ENCODE data around the gene TIAM2.
"Not testable (repeated sequence)": the region's sequence is repeated elsewhere in the genome, so short reads cannot be mapped to it uniquely, and the experiment has no call there.

The TIAM2 gene

GRCh38 chr6:155212616-155213380 is 217.7 kb downstream of the TIAM2 start:
- DNase-seq: no peak

- no peak for DNase-seq
Observed at GRCh38 chr6:155213611-155214372, 218.7 kb downstream of the TIAM2 start.

- DNase-seq: no peak
Observed at GRCh38 chr6:155215906-155216305, 220.8 kb downstream of the TIAM2 start.

DNA sequence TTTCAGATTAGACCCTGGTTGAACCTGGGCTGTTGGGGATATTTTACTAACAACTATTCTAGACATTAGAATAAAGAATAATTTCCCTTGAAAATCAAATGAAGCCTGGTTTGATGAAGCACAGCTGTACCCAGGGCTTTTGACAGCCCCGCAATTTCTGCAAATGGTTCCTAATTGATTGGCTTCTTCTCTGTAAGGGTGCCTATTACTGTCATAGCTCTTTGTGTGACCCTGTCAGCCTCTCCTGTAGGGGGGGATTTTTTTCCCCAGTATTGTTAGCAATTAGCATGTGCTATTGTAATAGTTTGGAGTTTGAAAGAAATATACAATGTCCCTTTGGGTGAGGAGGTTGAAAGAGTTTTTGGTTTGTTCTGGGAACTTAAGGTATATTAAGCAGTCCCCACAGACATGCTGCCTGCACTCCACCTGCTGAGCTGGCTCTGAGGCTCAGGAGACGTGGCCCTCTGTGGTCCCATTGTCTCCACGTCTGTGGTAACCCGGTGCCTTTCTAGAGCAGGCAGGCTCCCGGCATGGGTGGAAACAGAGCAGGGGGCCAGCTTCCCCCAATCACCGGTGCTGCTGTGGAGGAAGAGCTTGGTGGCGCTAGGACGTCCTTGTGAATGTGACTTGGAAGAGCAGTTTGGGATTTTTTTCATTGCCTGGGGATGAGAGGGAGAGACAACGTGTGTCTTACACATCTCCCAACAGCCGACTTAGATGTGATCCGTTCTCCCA is 221.4 kb downstream of the TIAM2 start:
- DNase-seq: no peak

DNA sequence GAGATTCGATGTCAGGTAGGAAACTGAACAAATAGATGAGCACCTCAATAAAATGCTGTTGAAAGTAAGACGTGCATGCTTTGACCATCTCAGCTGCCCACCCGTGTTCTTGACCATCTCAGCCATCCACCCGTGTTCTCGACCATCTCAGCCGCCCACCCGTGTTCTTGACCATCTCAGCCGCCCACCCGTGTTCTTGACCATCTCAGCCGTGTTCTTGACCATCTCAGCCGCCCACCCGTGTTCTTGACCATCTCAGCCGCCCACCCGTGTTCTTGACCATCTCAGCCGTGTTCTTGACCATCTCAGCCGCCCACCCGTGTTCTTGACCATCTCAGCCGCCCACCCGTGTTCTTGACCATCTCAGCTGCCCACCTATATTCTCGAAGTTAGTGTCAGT is 223.6 kb downstream of the TIAM2 start:
- DNase-seq: not testable (repeated sequence)

- DNase-seq: no peak
Observed at GRCh38 chr6:155219299-155219698, 224.2 kb downstream of the TIAM2 start.

- DNase-seq: no peak
Observed at GRCh38 chr6:155219858-155220301, 224.8 kb downstream of the TIAM2 start.

DNA sequence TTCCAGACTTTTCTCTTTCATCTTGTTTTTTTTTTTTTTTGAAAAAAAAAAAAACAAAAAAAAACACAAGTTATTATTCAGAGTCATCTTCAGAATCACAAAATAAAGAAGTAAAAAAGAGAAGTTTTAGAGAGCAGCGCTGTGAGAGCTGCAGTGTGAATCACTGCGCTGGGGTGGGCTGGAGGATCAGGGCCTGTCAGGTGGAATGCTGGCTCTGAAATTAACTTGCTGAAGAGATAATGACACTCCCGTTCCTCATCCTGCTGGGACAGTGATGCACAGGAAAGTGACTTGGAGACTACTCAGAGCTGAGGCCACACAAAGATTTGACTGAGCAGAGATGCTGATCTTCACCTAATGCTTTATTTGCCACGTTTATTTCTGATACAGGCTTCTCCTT is 226.0 kb downstream of the TIAM2 start:
- no peak for DNase-seq

DNA sequence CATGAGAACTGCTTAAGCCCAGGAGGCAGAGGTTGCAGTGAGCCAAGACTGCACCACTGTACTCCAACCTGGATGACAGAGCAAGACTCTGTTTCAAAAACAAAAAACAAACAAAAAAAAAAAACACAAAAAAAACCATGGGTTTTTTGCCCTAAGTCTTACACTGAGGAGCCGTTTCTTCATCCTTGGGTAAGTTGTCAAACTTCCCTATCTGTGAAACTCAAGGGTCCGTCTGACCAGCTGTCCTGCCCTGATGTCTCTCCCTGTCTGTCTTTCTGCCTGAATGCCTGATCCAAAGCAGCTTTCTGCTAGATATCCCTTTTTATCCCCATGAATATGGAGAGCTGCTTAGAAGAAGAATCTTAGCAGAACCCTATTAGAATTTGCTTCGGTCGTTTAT is 227.4 kb downstream of the TIAM2 start:
- DNase-seq: no peak

DNA sequence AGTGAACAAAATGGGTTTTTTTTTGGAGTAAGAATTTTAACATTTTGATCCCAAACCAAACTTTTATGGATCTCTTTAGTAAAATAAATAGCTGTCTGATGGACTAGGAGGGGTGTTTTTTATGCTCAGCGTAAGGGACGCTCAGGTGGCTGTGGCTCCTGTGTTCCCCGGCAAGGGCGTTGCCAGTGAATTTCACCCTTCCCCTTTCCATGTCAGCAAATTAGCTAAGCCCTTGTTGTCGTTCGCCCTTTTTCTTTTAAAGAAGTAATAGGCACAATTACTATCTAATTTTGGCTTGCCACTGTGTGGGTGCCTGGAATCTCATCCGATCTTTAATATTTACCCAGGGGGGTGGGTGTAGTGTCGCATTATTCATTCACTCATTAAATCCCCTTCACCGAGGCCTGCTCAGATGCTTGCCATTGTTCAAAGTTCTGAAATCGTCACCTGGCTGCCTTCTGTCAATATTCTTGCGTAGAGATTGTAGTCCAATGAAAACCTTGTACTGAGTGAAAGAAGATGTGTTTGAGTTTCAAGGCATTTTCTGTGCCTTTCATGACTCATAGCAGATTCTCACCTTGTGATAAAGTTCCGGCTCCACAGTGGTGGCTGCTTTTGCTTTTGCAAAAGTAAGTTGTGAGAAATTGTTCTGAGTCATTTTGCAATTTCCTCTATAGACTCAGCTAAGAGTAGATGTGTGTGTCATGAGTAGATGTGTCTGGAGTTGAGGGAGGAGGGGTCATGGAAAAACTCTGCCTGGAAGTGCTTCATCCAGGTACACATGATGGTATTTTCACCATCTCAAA is 228.7 kb downstream of the TIAM2 start:
- no peak for DNase-seq

DNA sequence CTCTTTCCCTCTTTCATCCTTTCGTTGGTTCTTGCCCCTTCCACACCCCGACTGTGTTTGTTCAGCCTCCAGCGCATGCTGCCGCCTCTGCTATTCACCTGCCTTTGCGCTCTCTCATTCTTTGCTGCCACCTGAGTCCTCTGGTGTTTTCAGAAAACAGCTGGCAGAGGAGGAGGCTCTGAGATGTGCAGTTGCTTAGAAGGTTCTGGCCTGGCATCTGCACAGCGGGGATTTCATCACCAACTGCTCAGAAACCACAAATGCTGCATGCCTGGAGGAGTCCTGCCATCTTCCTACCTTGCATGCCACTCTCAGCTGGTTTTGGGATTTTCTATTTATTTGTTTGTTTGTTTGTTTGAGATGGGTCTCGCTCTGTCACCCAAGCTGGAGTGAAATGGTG is 229.5 kb downstream of the TIAM2 start:
- DNase-seq: no peak

GRCh38 chr6:155227046-155227445 is 231.9 kb downstream of the TIAM2 start:
- DNase-seq: no peak

DNA sequence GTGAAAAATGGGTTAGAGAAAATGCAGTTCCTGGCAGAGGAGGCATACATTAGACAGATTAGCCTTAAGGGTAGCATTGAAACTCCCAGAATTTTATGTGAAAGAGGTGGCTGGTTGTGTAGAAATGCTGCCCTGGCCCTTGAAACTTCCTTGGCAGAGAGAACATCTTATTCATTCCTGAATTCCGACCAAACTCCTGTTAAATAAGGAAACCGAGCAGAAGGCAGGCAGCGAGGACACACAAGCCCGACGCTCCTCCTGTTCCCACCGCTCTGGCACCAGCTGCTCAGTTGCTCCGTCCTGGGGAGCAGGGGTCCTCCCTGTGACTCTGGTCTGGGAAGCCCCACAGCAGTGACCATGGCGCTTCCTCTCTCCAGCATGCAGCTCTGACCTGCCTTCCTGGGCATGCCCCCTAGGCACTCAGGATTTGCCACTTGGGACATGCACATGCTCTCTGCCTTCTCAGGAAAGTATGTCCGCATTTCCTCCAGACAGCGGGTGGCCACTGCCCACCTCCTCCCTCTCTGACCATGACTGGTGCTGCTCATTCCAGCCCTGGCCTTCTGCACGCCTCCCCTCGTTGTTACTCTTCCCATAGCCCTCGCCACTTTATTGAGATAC is 233.5 kb downstream of the TIAM2 start:
- no peak for DNase-seq

- DNase-seq: not testable (repeated sequence)
Observed at GRCh38 chr6:155230975-155231374, 235.9 kb downstream of the TIAM2 start.

DNA sequence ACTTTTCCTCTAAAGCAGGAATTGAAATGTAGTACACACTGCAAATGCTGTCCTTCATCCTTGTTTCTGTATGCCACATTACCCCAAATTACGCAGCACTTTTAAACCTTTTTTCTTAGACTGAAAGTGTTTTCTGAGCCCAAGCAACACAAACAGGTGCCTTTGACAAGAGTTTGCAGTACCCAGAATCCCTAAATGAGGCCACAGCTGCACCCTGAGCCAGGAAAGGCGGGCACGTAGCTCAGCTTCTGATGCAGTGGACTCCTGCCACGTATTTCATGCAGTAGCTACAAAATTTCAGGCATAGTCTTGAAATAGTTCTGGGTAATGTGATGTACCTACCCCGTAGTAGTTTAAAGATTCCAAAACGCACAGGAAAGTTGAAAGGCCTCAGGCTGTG is 237.7 kb downstream of the TIAM2 start:
- DNase-seq: no peak

DNA sequence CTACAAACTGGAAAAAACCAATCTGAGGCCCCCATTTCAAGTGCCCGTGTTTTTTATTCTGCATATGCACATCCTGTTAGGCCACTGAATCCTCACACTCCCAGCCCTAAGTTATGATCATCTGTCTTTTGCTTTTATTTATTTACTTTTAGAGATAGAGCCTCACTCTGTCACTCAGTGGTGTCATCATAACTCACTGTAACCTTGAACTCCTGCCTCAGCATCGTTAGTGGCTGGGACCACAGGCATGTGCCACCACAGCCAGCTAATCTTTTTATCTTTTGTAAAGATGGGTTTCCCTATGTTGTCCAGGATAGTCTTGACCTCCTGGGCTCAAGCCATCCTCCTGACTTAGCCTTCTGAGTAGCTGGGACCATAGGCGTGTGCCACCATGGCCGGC is 239.1 kb downstream of the TIAM2 start:
- DNase-seq: no peak

DNA sequence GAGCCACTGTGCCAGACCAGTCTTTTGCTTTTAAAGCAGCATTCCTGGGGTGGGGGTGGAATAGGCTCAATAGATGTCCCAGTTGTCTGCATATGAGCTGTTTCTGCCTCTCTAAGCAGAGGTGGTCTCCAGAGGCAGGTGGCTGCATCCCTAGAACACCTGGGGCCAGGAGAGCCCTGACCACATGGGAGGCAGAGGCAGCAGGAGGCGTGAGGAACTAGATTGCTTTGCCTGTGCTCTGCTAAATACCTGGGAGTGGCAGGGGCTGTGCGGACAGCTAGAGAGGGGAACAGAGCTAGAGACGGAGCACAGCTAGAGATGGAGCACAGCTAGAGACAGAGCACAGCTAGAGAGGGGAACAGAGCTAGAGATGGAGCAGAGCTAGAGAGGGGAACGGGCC is 239.6 kb downstream of the TIAM2 start:
- no peak for DNase-seq

GRCh38 chr6:155235087-155235486 is 240.0 kb downstream of the TIAM2 start:
- no peak for DNase-seq

DNA sequence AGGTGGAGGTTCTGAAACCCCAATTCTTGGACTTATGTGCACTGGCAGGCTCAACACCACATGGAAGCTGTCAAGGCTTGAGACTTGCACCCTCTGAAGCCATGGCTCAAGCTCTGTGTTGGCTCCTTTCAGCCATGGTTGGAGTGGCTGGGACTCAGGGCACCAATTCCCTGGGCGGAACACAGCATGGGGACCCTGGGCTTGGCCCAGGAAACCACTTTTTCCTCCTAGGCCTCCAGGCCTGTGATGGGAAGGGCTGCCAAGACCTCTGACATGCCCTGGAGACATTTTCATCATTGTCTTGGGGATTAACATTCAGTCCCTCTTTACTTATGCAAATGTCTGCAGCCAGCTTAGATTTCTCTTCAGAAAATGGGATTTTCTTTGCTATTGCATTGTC is 242.5 kb downstream of the TIAM2 start:
- DNase-seq: no peak

- no peak for DNase-seq
Observed at GRCh38 chr6:155240905-155241600, 245.9 kb downstream of the TIAM2 start.

DNA sequence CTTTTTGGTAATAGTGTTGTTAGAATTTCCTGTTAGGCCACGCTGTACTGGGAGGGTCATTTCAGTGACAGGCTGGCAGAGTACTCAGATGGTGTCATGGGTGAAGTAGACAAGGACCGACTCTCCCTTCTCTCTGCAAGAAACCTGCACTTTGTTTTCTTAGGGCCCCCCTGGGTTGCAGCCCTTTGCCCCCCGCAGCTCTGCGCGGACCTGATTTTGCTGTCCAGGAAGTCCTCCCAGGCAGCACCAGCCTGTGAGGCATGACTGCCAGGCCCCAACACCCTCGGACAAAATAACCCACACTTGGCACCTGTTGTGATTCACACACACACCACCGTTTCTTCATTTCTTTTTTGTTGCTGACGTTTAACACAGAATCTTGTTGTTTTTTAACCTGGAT is 246.9 kb downstream of the TIAM2 start:
- DNase-seq: no peak

DNA sequence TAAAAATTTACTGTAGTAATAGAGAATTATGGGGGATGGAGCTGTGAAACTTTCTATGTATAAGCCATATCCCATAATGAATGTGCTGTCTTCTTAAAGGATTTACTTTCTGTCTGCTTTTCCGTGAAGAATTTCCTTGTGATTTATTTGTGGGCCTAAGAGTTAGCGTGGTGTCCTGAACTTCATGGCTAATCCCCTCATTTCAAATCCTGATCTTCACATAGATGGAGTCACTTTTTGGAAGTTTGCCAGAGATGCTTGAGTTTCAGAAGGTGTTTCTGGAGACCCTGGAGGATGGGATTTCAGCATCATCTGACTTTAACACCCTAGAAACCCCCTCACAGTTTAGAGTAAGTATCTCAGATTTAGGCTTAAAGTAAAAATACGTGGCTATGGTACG is 249.3 kb downstream of the TIAM2 start:
- no peak for DNase-seq

Measured in COR-L47 (cell line).